GM04504 (cell line): ENCODE data around the gene GRID2.
A peak's percentile ranks its signal among the peaks of the same experiment; 100 is the strongest.

Experiments used
- DNase-seq: peaks from one replicate; pipeline ENCODE4 v3.0.0-alpha.2; 2012; ENCODE audit warnings: low read depth

GRID2 gene

GRCh38 chr4:93086356-93086755 lies 782.6 kb downstream of the GRID2 start:
- DNase-seq: no peak

GRCh38 chr4:93092765-93093164 lies 789.0 kb downstream of the GRID2 start:
- DNase-seq: no peak

- DNase-seq: no peak
Measured at GRCh38 chr4:93103042-93103441, 799.3 kb downstream of the GRID2 start.

DNA sequence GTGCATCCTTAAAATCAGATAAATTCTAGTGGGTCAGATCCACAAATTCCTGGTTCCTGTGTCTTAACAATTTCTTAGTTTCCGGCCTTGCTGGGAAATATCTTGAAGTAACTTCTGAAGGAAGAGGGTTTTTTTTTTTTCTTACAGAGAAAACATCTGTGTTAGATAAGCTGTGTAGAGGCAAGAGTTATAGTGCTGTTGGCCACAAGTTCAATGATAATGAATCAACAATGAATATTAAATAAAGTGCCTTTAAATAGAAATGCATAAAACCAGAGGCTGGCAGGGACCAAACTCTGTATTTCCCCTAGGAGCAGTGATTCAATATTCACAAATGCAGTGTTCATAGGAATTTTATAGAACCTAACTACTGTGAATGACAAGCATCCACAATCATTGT lies 812.9 kb downstream of the GRID2 start:
- no peak for DNase-seq

- DNase-seq: no peak
Measured at GRCh38 chr4:93127489-93127888, 823.7 kb downstream of the GRID2 start.

GRCh38 chr4:93132631-93133030 lies 828.9 kb downstream of the GRID2 start:
- no peak for DNase-seq

GRCh38 chr4:93139118-93139517 lies 835.4 kb downstream of the GRID2 start:
- no peak for DNase-seq

DNA sequence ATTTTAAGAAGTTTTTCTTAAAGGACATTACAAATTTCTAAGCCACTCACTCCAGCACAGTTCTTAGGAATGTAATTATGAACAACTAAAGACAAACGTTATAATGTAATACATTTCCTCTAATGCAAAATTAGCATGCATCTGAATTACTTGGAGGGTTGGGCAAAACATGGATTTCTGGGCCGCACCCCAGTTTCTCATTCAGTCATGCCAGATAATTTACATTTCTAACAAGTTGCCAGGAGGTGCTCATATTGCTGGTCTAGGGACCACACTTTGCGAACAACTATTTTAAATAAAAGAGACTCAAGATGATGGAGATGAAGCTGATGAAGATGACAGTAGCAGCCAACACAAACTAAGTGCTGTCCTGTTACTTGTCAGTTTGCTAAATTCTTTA lies 840.1 kb downstream of the GRID2 start:
- DNase-seq: no peak

- DNase-seq: no peak
Measured at GRCh38 chr4:93144644-93145043, 840.9 kb downstream of the GRID2 start.

GRCh38 chr4:93147524-93148212 lies 843.9 kb downstream of the GRID2 start:
- no peak for DNase-seq

DNA sequence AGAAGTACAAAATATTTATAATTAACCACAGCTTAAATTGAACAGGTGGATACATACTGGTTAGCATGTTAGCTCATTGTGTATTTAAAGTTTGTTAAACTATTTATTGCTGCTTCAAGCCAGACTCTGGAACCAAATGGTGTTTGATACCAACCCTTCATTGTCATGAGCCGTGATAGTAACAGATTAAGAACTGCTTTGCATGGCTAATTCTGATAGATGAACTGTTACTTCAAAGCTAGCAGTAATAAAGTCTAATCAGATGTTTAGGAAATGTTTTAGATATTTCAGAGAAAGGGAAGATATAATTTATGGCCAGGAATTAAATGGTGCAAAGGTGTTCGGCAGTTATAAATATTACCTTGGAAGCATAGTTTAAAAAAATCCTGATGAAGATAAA lies 848.7 kb downstream of the GRID2 start:
- DNase-seq: no peak

DNA sequence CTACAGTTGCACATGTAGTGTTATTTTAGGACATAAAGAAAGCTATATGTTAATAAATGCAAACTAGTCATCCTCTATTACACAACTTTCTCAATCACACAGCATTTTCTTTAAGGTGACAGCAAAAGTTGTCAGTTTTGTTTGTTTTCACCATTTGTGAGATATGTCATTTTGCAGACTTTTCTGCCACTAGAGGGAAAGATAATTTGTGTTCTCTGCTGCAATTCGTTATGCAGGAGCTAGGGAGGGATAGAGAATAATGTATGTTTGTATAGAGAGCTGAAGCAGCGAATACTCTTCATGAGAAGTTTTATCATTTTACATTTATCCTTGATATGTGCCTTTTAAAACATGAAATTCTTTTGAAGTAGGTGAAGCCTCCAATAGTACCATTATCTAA lies 854.2 kb downstream of the GRID2 start:
- no peak for DNase-seq

DNA sequence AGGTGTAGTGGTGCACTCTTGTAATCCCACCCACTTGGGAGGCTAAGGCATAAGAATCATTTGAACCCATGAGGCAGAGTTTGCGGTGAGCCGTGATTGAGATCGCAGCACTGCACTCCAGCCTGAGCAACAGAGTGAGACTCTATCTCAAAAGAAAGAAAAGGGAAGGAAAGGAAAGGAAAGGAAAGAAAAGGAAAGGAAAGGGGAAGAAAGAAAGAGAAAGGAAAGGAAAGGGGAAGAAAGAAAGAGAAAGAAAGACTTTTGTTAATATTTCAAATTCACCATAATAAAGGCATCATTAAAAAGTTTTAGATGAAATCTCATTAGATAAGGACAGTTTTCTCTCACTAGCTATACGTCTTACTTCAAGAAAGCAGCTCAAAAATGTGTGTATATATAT lies 864.3 kb downstream of the GRID2 start:
- DNase-seq: no peak

DNA sequence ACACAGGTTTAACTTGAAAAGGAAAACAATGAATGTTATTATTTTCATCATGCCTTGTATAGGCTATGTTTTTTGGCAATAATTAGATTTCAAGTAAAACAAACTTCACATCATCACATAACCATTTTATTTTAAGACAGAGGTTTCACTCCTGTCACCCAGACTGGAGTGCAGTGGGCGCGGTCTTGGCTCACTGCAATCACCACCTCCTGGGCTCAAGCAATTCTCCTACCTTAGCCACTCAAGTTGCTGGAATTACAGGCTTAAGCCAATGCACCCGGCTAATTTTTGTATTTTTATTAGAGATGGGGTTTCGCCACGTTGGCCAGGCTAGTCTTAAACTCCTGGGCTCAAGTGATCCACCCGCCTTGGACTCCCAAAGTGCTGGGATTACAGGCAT lies 866.2 kb downstream of the GRID2 start:
- no peak for DNase-seq

DNA sequence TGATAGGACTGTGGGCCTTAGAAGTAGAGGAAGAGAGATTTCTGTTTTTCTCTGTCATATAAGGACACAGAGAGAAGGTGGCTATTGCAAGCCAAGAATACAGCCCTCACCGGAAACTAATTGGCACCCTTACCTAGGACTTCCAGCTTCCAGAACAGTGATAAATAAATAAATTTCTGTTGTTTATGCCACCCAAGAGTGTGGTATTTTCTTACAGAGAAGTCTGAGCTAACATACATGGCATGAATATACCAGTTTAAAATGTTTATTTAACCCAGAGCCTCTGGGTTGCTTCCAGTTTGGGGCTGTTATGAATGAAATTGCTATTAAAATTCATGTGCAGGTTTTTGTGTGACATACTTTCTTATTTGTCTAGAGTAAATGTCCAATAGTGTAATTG lies 870.8 kb downstream of the GRID2 start:
- no peak for DNase-seq

GRCh38 chr4:93178279-93178678 lies 874.5 kb downstream of the GRID2 start:
- no peak for DNase-seq

- DNase-seq: no peak
Measured at GRCh38 chr4:93179044-93179443, 875.3 kb downstream of the GRID2 start.

DNA sequence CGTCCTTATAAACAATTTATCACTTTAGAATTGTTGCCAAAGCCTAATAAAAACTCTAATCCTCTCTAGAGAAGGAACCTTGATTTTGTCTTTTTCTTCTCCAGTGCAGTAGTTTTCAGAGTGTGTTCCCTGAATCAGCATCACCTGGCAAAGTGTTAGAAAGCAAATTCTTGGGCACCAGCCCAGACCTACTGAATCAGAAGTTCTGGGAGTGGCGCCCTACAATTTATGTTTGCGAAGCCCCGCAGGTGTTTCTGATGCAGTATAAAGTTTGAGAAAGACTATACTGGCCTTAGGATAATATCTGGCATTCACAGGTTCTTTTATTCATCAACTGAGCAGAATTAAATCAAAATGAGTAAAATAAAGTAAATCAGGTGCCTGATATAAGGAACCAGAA lies 879.0 kb downstream of the GRID2 start:
- DNase-seq: no peak

DNA sequence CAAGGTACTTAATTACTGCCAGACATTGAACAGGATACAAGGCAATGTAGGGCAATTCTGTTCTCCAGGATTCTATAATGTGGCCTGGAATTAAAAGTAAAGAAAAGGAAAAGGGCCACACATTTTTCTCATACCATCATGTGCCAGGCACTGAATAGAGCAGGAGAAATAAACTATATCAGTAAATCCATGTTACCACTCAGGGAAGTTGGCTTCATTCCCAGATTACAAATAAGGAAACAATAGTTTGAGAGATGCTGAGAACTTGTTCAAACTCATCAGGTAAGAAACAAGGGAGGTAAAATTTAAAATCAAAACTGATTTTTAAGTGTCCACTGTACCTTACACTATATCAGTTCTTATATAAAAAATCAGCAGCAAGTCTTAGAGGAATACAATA lies 879.8 kb downstream of the GRID2 start:
- DNase-seq: no peak

DNA sequence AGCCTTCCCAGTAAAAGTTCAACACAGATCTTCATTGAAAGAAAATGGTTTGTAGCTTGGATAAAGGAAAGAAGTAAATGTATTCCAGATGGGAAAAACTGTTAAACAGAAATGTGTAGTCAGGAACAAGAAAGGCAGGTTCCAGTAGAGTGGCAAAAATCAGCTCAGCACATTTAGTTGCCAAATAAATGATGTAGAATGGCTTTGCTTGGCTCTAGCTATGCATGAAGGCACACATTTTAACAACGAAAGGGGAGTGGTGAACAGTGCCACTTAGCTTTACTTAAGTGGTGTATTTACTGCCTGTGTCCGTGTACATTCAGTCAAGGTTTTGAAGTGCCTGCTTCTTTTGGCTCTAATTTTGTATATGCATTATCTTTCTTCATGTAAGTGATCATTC lies 880.3 kb downstream of the GRID2 start:
- no peak for DNase-seq

- no peak for DNase-seq
Measured at GRCh38 chr4:93186846-93187245, 883.1 kb downstream of the GRID2 start.

- no peak for DNase-seq
Measured at GRCh38 chr4:93187466-93187865, 883.7 kb downstream of the GRID2 start.

- DNase-seq: no peak
Measured at GRCh38 chr4:93187892-93188291, 884.1 kb downstream of the GRID2 start.

- DNase-seq: peak; percentile 7
Measured at GRCh38 chr4:93199492-93199891, 895.7 kb downstream of the GRID2 start.
